ENCODE data around the gene LRRC43. TPM values are rescaled to one million over a fixed set of nuclear protein-coding genes. Genes with fewer than 3 reads are reported as not detected.

Gene LRRC43
- total RNA-seq, 1 experiment from 2014 or later = 0.22 TPM

DNA sequence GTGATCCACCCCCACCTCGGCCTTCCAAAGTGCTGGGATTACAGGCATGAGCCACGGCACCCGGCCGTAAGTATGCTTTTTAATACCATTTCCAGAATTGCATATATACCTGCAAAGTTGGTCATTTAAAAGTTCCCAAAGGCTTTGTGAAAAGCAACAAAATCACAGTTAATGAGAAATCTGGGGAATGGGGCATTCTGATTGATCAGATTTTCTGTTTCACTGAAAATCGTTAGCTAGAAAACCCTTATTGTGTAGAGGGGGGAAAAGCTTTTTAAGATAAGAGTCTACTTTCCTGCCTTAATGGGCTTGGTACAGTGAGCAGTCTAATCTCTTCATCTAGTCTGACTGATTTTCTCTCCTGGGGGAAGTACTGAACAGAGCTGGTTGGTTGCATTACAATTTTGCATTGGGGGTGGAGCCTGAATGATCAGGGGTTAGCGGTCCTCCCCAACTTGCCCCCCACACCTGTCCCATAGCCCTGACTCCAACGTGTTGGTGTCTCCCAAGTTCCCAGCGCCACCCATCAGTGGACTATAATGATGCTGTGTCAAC lies 32.7 kb upstream of the LRRC43 start (continued):
- TF ChIP-seq, protein P1, sequence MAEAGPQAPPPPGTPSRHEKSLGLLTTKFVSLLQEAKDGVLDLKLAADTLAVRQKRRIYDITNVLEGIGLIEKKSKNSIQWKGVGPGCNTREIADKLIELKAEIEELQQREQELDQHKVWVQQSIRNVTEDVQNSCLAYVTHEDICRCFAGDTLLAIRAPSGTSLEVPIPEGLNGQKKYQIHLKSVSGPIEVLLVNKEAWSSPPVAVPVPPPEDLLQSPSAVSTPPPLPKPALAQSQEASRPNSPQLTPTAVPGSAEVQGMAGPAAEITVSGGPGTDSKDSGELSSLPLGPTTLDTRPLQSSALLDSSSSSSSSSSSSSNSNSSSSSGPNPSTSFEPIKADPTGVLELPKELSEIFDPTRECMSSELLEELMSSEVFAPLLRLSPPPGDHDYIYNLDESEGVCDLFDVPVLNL (CRISPR knock-in tag; IDR thresholded peaks at IDR 0.05; ENCODE audit: borderline replicate concordance, low read depth) = no peak
- TF ChIP-seq ZNF138 (CRISPR knock-in tag; conservative IDR thresholded peaks at IDR 0.05) (no peak), NR3C1 (CRISPR knock-in tag; conservative IDR thresholded peaks at IDR 0.05; ENCODE audit: low read depth) (no peak), SP1 (CRISPR knock-in tag; conservative IDR thresholded peaks at IDR 0.05) (no peak)

DNA sequence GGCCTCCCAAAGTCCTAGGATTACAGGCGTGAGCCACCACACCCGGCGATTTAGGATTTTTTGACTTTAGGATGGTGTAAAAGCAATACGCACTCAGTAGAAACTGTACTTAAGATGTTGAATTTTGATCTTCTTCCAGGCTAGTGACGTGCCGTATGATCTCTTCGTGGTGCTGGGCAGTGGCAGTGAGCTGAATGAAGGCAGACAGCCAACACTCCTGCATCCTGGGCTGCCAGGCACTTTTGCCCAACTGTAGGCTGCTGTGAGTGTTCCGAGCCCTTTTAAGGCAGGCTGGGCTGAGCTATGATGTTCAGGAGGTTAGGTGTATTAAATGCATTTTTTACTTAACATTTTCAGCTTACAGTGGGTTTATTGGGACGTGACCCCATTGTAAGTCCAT lies 30.2 kb upstream of the LRRC43 start:
- Mint-ChIP-seq H3K27ac (no peak overlapping the region), H3K9me3 (no peaks in the 10 kb centered on the region), H3K36me3 (no peaks in the 10 kb centered on the region), H3K4me1 (peaks cover 11% of the 10 kb centered on the region), H3K27me3 (ENCODE audit: low read depth) (no peaks in the 10 kb centered on the region), H3K4me3 (no peak overlapping the region)
- TF ChIP-seq GTF2I (CRISPR knock-in tag; conservative IDR thresholded peaks at IDR 0.05) = no peak
- no peak for TF ChIP-seq NR3C1 (CRISPR knock-in tag; conservative IDR thresholded peaks at IDR 0.05; ENCODE audit: low read depth)
- TF ChIP-seq ATF1 (CRISPR knock-in tag; IDR thresholded peaks at IDR 0.05) = no peak
- TF ChIP-seq CREM (CRISPR knock-in tag; IDR thresholded peaks at IDR 0.05) = no peak
- TF ChIP-seq, protein P2, sequence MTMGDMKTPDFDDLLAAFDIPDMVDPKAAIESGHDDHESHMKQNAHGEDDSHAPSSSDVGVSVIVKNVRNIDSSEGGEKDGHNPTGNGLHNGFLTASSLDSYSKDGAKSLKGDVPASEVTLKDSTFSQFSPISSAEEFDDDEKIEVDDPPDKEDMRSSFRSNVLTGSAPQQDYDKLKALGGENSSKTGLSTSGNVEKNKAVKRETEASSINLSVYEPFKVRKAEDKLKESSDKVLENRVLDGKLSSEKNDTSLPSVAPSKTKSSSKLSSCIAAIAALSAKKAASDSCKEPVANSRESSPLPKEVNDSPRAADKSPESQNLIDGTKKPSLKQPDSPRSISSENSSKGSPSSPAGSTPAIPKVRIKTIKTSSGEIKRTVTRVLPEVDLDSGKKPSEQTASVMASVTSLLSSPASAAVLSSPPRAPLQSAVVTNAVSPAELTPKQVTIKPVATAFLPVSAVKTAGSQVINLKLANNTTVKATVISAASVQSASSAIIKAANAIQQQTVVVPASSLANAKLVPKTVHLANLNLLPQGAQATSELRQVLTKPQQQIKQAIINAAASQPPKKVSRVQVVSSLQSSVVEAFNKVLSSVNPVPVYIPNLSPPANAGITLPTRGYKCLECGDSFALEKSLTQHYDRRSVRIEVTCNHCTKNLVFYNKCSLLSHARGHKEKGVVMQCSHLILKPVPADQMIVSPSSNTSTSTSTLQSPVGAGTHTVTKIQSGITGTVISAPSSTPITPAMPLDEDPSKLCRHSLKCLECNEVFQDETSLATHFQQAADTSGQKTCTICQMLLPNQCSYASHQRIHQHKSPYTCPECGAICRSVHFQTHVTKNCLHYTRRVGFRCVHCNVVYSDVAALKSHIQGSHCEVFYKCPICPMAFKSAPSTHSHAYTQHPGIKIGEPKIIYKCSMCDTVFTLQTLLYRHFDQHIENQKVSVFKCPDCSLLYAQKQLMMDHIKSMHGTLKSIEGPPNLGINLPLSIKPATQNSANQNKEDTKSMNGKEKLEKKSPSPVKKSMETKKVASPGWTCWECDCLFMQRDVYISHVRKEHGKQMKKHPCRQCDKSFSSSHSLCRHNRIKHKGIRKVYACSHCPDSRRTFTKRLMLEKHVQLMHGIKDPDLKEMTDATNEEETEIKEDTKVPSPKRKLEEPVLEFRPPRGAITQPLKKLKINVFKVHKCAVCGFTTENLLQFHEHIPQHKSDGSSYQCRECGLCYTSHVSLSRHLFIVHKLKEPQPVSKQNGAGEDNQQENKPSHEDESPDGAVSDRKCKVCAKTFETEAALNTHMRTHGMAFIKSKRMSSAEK (CRISPR knock-in tag; IDR thresholded peaks at IDR 0.05; ENCODE audit: borderline replicate concordance) = no peak
- TF ChIP-seq MXD4 (CRISPR knock-in tag; IDR thresholded peaks at IDR 0.05; ENCODE audit: borderline replicate concordance) = no peak
- TF ChIP-seq ZNF317 (CRISPR knock-in tag; IDR thresholded peaks at IDR 0.05; ENCODE audit: borderline replicate concordance, low read depth) = no peak
- TF ChIP-seq ZNF423 (CRISPR knock-in tag; IDR thresholded peaks at IDR 0.05) = no peak
- TF ChIP-seq, protein P3, sequence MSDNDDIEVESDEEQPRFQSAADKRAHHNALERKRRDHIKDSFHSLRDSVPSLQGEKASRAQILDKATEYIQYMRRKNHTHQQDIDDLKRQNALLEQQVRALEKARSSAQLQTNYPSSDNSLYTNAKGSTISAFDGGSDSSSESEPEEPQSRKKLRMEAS (CRISPR knock-in tag; IDR thresholded peaks at IDR 0.05) = no peak
- no peak for TF ChIP-seq CBFB (CRISPR knock-in tag; IDR thresholded peaks at IDR 0.05; ENCODE audit: low read depth)
- TF ChIP-seq ZNF232 (CRISPR knock-in tag; IDR thresholded peaks at IDR 0.05) = no peak
- TF ChIP-seq IRF2 (CRISPR knock-in tag; IDR thresholded peaks at IDR 0.05; ENCODE audit: borderline replicate concordance, low read depth) = no peak
- TF ChIP-seq, protein P4, sequence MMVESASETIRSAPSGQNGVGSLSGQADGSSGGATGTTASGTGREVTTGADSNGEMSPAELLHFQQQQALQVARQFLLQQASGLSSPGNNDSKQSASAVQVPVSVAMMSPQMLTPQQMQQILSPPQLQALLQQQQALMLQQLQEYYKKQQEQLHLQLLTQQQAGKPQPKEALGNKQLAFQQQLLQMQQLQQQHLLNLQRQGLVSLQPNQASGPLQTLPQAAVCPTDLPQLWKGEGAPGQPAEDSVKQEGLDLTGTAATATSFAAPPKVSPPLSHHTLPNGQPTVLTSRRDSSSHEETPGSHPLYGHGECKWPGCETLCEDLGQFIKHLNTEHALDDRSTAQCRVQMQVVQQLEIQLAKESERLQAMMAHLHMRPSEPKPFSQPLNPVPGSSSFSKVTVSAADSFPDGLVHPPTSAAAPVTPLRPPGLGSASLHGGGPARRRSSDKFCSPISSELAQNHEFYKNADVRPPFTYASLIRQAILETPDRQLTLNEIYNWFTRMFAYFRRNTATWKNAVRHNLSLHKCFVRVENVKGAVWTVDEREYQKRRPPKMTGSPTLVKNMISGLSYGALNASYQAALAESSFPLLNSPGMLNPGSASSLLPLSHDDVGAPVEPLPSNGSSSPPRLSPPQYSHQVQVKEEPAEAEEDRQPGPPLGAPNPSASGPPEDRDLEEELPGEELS (CRISPR knock-in tag; IDR thresholded peaks at IDR 0.05) = no peak
- CTCF ChIA-PET = interaction anchor here (0.6 to 1.9 kb wide), 4 partner anchors 15 to 38 kb away, joined by 3 to 6 read pairs (median 4); partner anchors contain the start of gene LRRC43
- DNase-seq (ENCODE audit: low spot score) (no peak), ATAC-seq (no peak)
- POLR2A ChIA-PET = no interaction called here

DNA sequence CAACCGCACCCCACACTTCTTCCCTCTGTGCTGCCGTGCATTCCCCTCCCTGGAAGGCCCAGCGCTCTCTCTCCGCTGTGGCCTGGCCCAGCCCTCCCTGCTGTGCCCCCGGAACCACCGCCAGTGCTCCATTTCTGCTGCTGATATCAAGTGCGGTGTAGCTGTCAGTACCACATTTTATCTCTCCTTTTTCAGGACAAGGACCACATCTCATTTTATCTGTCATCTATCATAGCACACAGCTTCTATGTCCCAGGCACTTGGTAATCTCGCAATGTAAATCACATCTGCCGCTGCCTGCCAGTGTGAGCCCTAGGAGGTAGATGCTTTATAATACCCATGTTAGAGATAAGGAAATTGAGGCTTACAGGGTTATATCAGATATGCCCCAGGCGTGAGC lies 27.2 kb upstream of the LRRC43 start:
- CTCF ChIA-PET = interaction anchor here (0.8 to 1.3 kb wide), 2 partner anchors 101 to 381 kb away, joined by 3 read pairs; no protein-coding TSS in a partner anchor
- TF ChIP-seq ZNF232 (CRISPR knock-in tag; IDR thresholded peaks at IDR 0.05) (no peak), NR2C2 (CRISPR knock-in tag; IDR thresholded peaks at IDR 0.05) (no peak), ZNF416 (CRISPR knock-in tag; IDR thresholded peaks at IDR 0.05) (no peak), CBFB (CRISPR knock-in tag; IDR thresholded peaks at IDR 0.05; ENCODE audit: low read depth) (no peak)
- TF ChIP-seq, protein P5, sequence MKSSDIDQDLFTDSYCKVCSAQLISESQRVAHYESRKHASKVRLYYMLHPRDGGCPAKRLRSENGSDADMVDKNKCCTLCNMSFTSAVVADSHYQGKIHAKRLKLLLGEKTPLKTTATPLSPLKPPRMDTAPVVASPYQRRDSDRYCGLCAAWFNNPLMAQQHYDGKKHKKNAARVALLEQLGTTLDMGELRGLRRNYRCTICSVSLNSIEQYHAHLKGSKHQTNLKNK (CRISPR knock-in tag; IDR thresholded peaks at IDR 0.05) = no peak
- TF ChIP-seq, protein P6, sequence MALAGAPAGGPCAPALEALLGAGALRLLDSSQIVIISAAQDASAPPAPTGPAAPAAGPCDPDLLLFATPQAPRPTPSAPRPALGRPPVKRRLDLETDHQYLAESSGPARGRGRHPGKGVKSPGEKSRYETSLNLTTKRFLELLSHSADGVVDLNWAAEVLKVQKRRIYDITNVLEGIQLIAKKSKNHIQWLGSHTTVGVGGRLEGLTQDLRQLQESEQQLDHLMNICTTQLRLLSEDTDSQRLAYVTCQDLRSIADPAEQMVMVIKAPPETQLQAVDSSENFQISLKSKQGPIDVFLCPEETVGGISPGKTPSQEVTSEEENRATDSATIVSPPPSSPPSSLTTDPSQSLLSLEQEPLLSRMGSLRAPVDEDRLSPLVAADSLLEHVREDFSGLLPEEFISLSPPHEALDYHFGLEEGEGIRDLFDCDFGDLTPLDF (CRISPR knock-in tag; IDR thresholded peaks at IDR 0.05) = no peak

More for the DNA sequence above, 27.2 kb upstream of the LRRC43 start:
- DNase-seq (ENCODE audit: low spot score) = no peak
- Mint-ChIP-seq H3K4me3 (no peak overlapping the region), H3K9me3 (no peaks in the 10 kb centered on the region), H3K27me3 (ENCODE audit: low read depth) (no peaks in the 10 kb centered on the region), H3K27ac (0 out of 2 replicates have a peak overlapping the region, but pooled peaks have one; percentile 48), H3K36me3 (no peaks in the 10 kb centered on the region), H3K4me1 (peaks cover 11% of the 10 kb centered on the region)
- no peak for ATAC-seq
- POLR2A ChIA-PET = no interaction called here
